HepG2 (cell line): Measurements from ENCODE around the gene PLB1. TPM values are rescaled to one million over a fixed set of nuclear protein-coding genes. Genes with fewer than 3 reads are reported as not detected.

Source experiments
- ATAC-seq: fragments of 200-7000 bp; cut with Tn5 transposase; 3 replicates; pipeline ENCODE4 v1.9.1; 2020; ENCODE audit warnings: mild to moderate bottlenecking, moderate library complexity
- BruUV-seq: library from RNA; stranded (reverse); fragments of 400-500 nt; replicated peaks from 2 replicates; lab custom pipeline; 2021; lab: Mats Ljungman, UMichigan
- CTCF ChIA-PET: fragments of 300-600 bp; formaldehyde crosslinking; extraction: SDS; loops from one replicate; lab custom pipeline; 2021; ENCODE audit warnings: low total read pairs, inconsistent platforms, low intra/inter-chr PET ratio; lab: Yijun Ruan, JAX
- POLR2A ChIA-PET: fragments of 350-600 bp; sonication (Branson Sonifier 250); formaldehyde crosslinking; loops from one replicate; lab custom pipeline; 2020; ENCODE audit warnings: antibody characterized with exemption, inconsistent platforms; lab: Yijun Ruan, JAX
- DNase-seq: peaks from one replicate; pipeline ENCODE4 v3.0.0-alpha.2; 2015; ENCODE audit warnings: low spot score
- FAIRE-seq: peaks from 3 replicates; lab custom pipeline; 2011; peaks lifted over from hg19 to GRCh38; lab: Jason Lieb, UNC
- H2AFZ ChIP-seq: one replicate; pipeline ENCODE4 v1.6.1; 2011; ENCODE audit warnings: low read length, inconsistent platforms
- H3K27ac ChIP-seq: fragments of 300-600 bp; 3 replicates; pipeline ENCODE4 v1.8.0; 2011; ENCODE audit warnings: mixed run types, mild to moderate bottlenecking, mixed read lengths, low read length, inconsistent platforms; ENCODE audit not compliant: insufficient read depth; ENCODE audit errors: extremely low read length
- H3K27me3 ChIP-seq, 2 experiments: fragments of 200-600 bp in 1 of 2; 2 replicates in 1 of 2; 3 replicates in 1 of 2; pipeline versions ENCODE4 v1.6.0 to v1.8.0; 2011; ENCODE audit warnings: low read length in 2 of 2, mild to moderate bottlenecking in 2 of 2, moderate library complexity in 2 of 2, inconsistent platforms in 1 of 2; ENCODE audit not compliant: insufficient read depth in 2 of 2, control insufficient read depth in 1 of 2
- H3K36me3 ChIP-seq, 2 experiments: fragments of 200-600 bp in 1 of 2; replicated peaks in 1 of 2; 2 replicates in 1 of 2; 3 replicates in 1 of 2; pipeline versions ENCODE4 v1.5.1 to v1.8.0; 2011; ENCODE audit warnings: low read length in 2 of 2, inconsistent platforms in 1 of 2; ENCODE audit not compliant: insufficient read depth in 2 of 2, control insufficient read depth in 1 of 2
- H3K4me1 ChIP-seq: 2 replicates; pipeline ENCODE4 v1.5.1; 2012; ENCODE audit warnings: low read length, inconsistent platforms; ENCODE audit not compliant: insufficient read depth
- H3K4me2 ChIP-seq: 2 replicates; pipeline ENCODE4 v1.6.0; 2011; ENCODE audit warnings: low read depth, low read length, inconsistent platforms
- H3K4me3 ChIP-seq, 3 experiments: fragments of 200-600 bp in 1 of 3; sonication (generic), shearing (Covaris generic) in 1 of 3; replicated peaks in 1 of 3; 2 replicates each; pipeline ENCODE4 v1.5.1; 2011 to 2016; ENCODE audit warnings: low read length in 3 of 3, inconsistent platforms in 2 of 3, low read depth in 2 of 3, mild to moderate bottlenecking in 2 of 3, control low read depth in 1 of 3, mixed read lengths in 1 of 3; ENCODE audit not compliant: insufficient read depth in 1 of 3
- H3K79me2 ChIP-seq: one replicate; pipeline ENCODE4 v1.6.1; 2011; ENCODE audit warnings: low read length, inconsistent platforms; ENCODE audit not compliant: insufficient read depth
- H3K9ac ChIP-seq: 2 replicates; pipeline ENCODE4 v1.6.0; 2011; ENCODE audit warnings: mild to moderate bottlenecking, low read depth, low read length, inconsistent platforms; ENCODE audit not compliant: insufficient read depth
- H3K9me3 ChIP-seq: 2 replicates; pipeline ENCODE4 v1.5.1; 2012; ENCODE audit warnings: mild to moderate bottlenecking, low read length
- H4K20me1 ChIP-seq: 2 replicates; pipeline ENCODE4 v1.6.0; 2011; ENCODE audit warnings: inconsistent platforms, mild to moderate bottlenecking, low read length, moderate library complexity; ENCODE audit not compliant: insufficient read depth
- CHD2 ChIP-seq: IDR thresholded peaks from 2 replicates; pipeline ENCODE4 v1.6.1; 2011; ENCODE audit warnings: low read depth, low read length, improper control_type of control experiment
- CSRNP1 ChIP-seq: sonication (generic); formaldehyde crosslinking; IDR thresholded peaks from 2 replicates; pipeline ENCODE4 v1.8.1; 2023; ENCODE audit warnings: mild to moderate bottlenecking, missing genetic modification reagents
- EZH2 ChIP-seq: conservative IDR thresholded peaks from 2 replicates; pipeline ENCODE4 v1.6.1; 2012; ENCODE audit warnings: mild to moderate bottlenecking, low read depth, low read length, moderate library complexity
- HOXD1 ChIP-seq: sonication (generic); formaldehyde crosslinking; IDR thresholded peaks from 2 replicates; pipeline ENCODE4 v1.5.0; 2020; ENCODE audit warnings: missing genetic modification reagents
- MAZ ChIP-seq, 2 experiments: sonication (generic) in 1 of 2; formaldehyde crosslinking in 1 of 2; IDR thresholded peaks; 2 replicates each; pipeline versions ENCODE4 v1.5.0 to v1.6.1; 2012 to 2020; ENCODE audit warnings: low read depth in 2 of 2, mild to moderate bottlenecking in 2 of 2, borderline replicate concordance in 1 of 2, improper control_type of control experiment in 1 of 2, low read length in 1 of 2, missing genetic modification reagents in 1 of 2, moderate library complexity in 1 of 2
- NAIF1 ChIP-seq: sonication (generic); formaldehyde crosslinking; IDR thresholded peaks from 2 replicates; pipeline ENCODE4 v1.5.0; 2020; ENCODE audit warnings: mild to moderate bottlenecking, missing genetic modification reagents, borderline replicate concordance
- TGIF2 ChIP-seq: IDR thresholded peaks from 2 replicates; pipeline ENCODE4 v1.6.1; 2016; ENCODE audit warnings: control low read depth, missing compliant biosample characterization
- ZBTB1 ChIP-seq: sonication (generic); formaldehyde crosslinking; IDR thresholded peaks from 2 replicates; pipeline ENCODE4 v1.4.0; 2020; ENCODE audit warnings: missing genetic modification reagents, borderline replicate concordance
- ZHX2 ChIP-seq, 2 experiments: sonication (generic) in 1 of 2; formaldehyde crosslinking in 1 of 2; IDR thresholded peaks; 2 replicates each; pipeline versions ENCODE4 v1.6.1 to v1.9.0; 2014 to 2022; ENCODE audit warnings: antibody characterized with exemption in 1 of 2, borderline replicate concordance in 1 of 2, inconsistent platforms in 1 of 2, low read depth in 1 of 2, missing genetic modification reagents in 1 of 2
- ZNF205 ChIP-seq: IDR thresholded peaks from 2 replicates; pipeline ENCODE4 v1.6.1; 2018; ENCODE audit warnings: missing biosample characterization, missing genetic modification reagents
- ZNF362 ChIP-seq: sonication (generic); formaldehyde crosslinking; IDR thresholded peaks from 2 replicates; pipeline ENCODE4 v1.4.0; 2020; ENCODE audit warnings: missing genetic modification reagents, mild to moderate bottlenecking, borderline replicate concordance
- ZNF468 ChIP-seq: sonication (generic); formaldehyde crosslinking; IDR thresholded peaks from 2 replicates; pipeline ENCODE4 v1.8.0; 2022; ENCODE audit warnings: mild to moderate bottlenecking, moderate library complexity, missing genetic modification reagents
- ZNF577 ChIP-seq: sonication (generic); formaldehyde crosslinking; IDR thresholded peaks from 2 replicates; pipeline ENCODE4 v1.4.0; 2020; ENCODE audit warnings: mild to moderate bottlenecking, low read depth, missing genetic modification reagents, borderline replicate concordance
- ZNF790 ChIP-seq: sonication (generic); formaldehyde crosslinking; IDR thresholded peaks from 2 replicates; pipeline ENCODE4 v1.8.0; 2022; ENCODE audit warnings: missing genetic modification reagents, mild to moderate bottlenecking, borderline replicate concordance
- WGBS: methylation state at CpG from one replicate; pipeline ENCODE4 v1.1.6; 2017; ENCODE audit warnings: low lambda C conversion rate; 5-methylcytosine and 5-hydroxymethylcytosine counted together
- in situ Hi-C: cut with HindIII; loops from 2 replicates; pipeline ENCODE4 v1.10.0; 2017; ENCODE audit warnings: low pct_unique_long_range_greater_than_20kb; ENCODE audit not compliant: extremely low pct_ligation_motif_present
- intact Hi-C: fragments of 100-400 bp; cut with micrococcal nuclease; formaldehyde crosslinking; loops from one replicate; pipeline ENCODE4 v1.10.0; 2022; ENCODE audit not compliant: unreplicated experiment
- polyA plus RNA-seq, 8 experiments: library from polyadenylated mRNA; depleted of rRNA in 3 of 8; stranded (reverse) in 7 of 8; unstranded in 1 of 8; fragments of >200 nt; fragmentation: Illumina TruSeq in 4 of 8; extraction: Trizol in 4 of 8; gene quantifications; 2 replicates each; pipeline versions ENCODE4 v1.2.1 to v1.2.3, GENCODE V29; 2011 to 2016; ENCODE audit warnings: low read depth in 4 of 8, missing spikeins in 1 of 8, mixed read lengths in 1 of 8; ENCODE audit not compliant: insufficient read depth in 1 of 8
- total RNA-seq, 5 experiments: library from RNA; depleted of rRNA; stranded (reverse); fragments of >200 nt; fragmentation: Illumina TruSeq; extraction: Trizol; gene quantifications; 2 replicates each; pipeline ENCODE4 v1.2.3, GENCODE V29; 2016; ENCODE audit warnings: low read depth in 1 of 5

Gene PLB1
- total and polyA plus RNA-seq, 2 of the 13 experiments (the other 11 are each of a cell fraction or from before 2014, with no cell fraction given) = 0.20 to 1.8 TPM

- Histone ChIP-seq H3K9ac (no peak overlapping the region), H4K20me1 (no peaks in the 10 kb centered on the region; the same call in 1 of the 2 replicates), H3K4me1 (peaks cover 21% of the 10 kb centered on the region)
- intact Hi-C loops = no loop called here
- ATAC-seq = no peak
- no peak for TF ChIP-seq ZNF468
- no peak for TF ChIP-seq ZNF790 (CRISPR knock-in tag)
- no peak for TF ChIP-seq ZHX2 (IDR thresholded peaks at IDR 0.05; ENCODE audit: low read depth)
- TF ChIP-seq ZHX2 (CRISPR knock-in tag; IDR thresholded peaks at IDR 0.05; ENCODE audit: borderline replicate concordance) = no peak
- TF ChIP-seq ZNF577 (CRISPR knock-in tag) = no peak
- TF ChIP-seq ZBTB1 = no peak
- TF ChIP-seq MAZ (IDR thresholded peaks at IDR 0.05; ENCODE audit: borderline replicate concordance, low read depth, low read length) = no peak
- TF ChIP-seq MAZ (CRISPR knock-in tag; IDR thresholded peaks at IDR 0.05; ENCODE audit: low read depth) = no peak
- no peak for TF ChIP-seq HOXD1 (CRISPR knock-in tag)
- no peak for TF ChIP-seq ZNF205 (CRISPR knock-in tag)
- no peak for TF ChIP-seq CSRNP1 (CRISPR knock-in tag)
- TF ChIP-seq NAIF1 (CRISPR knock-in tag) = no peak
- TF ChIP-seq ZNF362 (CRISPR knock-in tag) = no peak
- TF ChIP-seq EZH2 = no peak
- TF ChIP-seq TGIF2 (CRISPR knock-in tag) = no peak
- no peak for TF ChIP-seq CHD2
- TF ChIP-seq, all 625 proteins: peak for 0
- H3K27ac ChIP-seq = no peak overlapping the region
- peaks cover 0 to 31% of the 10 kb centered on the region in 2 experiments; a peak in 3 of 5 replicates for H3K27me3 ChIP-seq
- H3K36me3 ChIP-seq = no peaks in the 10 kb centered on the region
- H3K9me3 ChIP-seq = no peaks in the 10 kb centered on the region
- H3K4me2 ChIP-seq = no peak overlapping the region
- H3K4me3 ChIP-seq = no peak overlapping the region
- 67% methylated on average over 6 of the region's 6 CpGs for WGBS
- FAIRE-seq (no peak), DNase-seq (no peak)
- H3K79me2 ChIP-seq = no peaks in the 10 kb centered on the region
- ChIA-PET CTCF (no interaction called here), POLR2A (no interaction called here)
- H2AFZ ChIP-seq = no peak overlapping the region
- in situ Hi-C loops = no loop called here
- no TSS peak for BruUV-seq
Measured at GRCh38 chr2:28680657-28681056, 184.8 kb downstream of the PLB1 start.
